ENCODE data around the gene UBR1.

DNA sequence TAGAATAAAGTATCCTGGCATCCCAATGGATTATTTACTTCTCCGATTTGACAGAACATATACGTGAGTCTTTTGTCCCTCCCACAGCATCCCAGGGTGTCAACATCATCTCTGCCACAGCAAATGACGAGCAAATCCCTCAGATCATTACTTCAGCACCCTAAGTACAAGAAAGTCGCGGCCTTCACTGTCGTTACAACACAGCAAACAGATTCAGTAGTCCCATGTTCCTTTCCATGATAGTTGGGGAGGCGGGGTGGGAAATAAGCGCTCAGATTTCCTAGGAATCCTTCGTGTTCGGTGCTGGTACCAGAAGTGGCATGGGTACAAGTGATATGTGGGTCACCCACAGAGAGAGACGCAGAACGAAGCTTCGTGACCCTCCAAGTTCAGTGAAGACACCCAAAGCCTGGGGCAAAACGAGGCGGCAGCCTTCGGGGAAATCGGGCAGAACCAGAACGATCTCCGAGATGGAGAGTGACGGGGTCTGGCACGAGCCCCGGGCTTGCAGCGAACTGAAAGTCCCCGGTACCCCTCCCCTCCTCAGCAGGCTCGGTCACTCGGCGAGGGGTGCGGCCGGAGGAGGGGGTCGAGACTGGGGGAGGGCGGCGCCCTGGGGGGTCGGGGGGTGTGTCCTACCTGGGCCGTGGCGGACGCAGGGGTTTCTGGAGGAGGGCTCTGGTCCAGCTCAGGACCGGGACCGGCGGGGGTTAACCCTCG, 185.9 kb downstream of the UBR1 start:
- TF ChIP-seq CTCF (IDR thresholded peaks at IDR 0.05 in 4 of 5, conservative IDR thresholded peaks at IDR 0.05 in 1 of 5): no peak
- TF ChIP-seq POLR2A (IDR thresholded peaks at IDR 0.05): peak in 1 of 2 donors; percentile 6

Measured in gastrocnemius medialis (tissue), 4 donors.